Vagina (tissue), 2 donors: ENCODE data around the gene CDK15. TPM values are rescaled to one million over a fixed set of nuclear protein-coding genes. Genes with fewer than 3 reads are reported as not detected.

Experiments
- DNase-seq, 2 donors: peaks; one replicate each; pipeline ENCODE4 v3.0.0-alpha.2; 2017; ENCODE audit errors: extremely low spot score in 2 of 2
- H3K27ac ChIP-seq: fragments of 200-600 bp; sonication (generic); one replicate; pipeline ENCODE4 v1.5.1; 2019
- H3K27me3 ChIP-seq: fragments of 200-600 bp; sonication (generic); one replicate; pipeline ENCODE4 v1.5.1; 2019
- H3K36me3 ChIP-seq, 2 donors: fragments of 200-600 bp; sonication (generic); one replicate each; pipeline ENCODE4 v1.5.1; 2017 to 2019
- H3K4me1 ChIP-seq: fragments of 200-600 bp; sonication (generic); one replicate; pipeline ENCODE4 v1.5.1; 2019
- H3K4me3 ChIP-seq, 2 donors: fragments of 200-600 bp; sonication (generic); 1 replicate in 1 of 2; 2 replicates in 1 of 2; pipeline ENCODE4 v1.5.1; 2016 to 2019
- H3K9me3 ChIP-seq: fragments of 200-600 bp; sonication (generic); one replicate; pipeline ENCODE4 v1.5.1; 2019
- CTCF ChIP-seq, 3 experiments: fragments of 450-650 bp in 2 of 3; fragments of 200-600 bp in 1 of 3; sonication (generic) in 1 of 3; IDR thresholded peaks; one replicate each; pipeline ENCODE4 v1.5.1; 2017 to 2019; ENCODE audit warnings: antibody characterized with exemption in 3 of 3, mild to moderate bottlenecking in 2 of 3, moderate library complexity in 2 of 3
- POLR2A ChIP-seq, 2 donors: fragments of 450-650 bp; IDR thresholded peaks; one replicate each; pipeline ENCODE4 v1.6.1; 2017; ENCODE audit warnings: antibody characterized with exemption in 2 of 2, mild to moderate bottlenecking in 2 of 2, moderate library complexity in 2 of 2
- POLR2AphosphoS5 ChIP-seq, 2 donors: sonication (generic); formaldehyde crosslinking; IDR thresholded peaks; one replicate each; pipeline ENCODE4 v1.9.0; 2017; ENCODE audit warnings: antibody characterized with exemption in 2 of 2, mild to moderate bottlenecking in 2 of 2, low read depth in 1 of 2; ENCODE audit not compliant: insufficient read depth in 1 of 2
- intact Hi-C: fragments of 100-400 bp; cut with DNase I; formaldehyde crosslinking; loops from one replicate; pipeline ENCODE4 v1.15.1; 2023
- total RNA-seq: library from RNA; depleted of rRNA; stranded (reverse); fragments of >200 nt; gene quantifications from one replicate; pipeline ENCODE4 v1.2.3, GENCODE V29; 2016

CDK15 gene
- total RNA-seq, 1 donor from 2014 or later: not detected

DNA sequence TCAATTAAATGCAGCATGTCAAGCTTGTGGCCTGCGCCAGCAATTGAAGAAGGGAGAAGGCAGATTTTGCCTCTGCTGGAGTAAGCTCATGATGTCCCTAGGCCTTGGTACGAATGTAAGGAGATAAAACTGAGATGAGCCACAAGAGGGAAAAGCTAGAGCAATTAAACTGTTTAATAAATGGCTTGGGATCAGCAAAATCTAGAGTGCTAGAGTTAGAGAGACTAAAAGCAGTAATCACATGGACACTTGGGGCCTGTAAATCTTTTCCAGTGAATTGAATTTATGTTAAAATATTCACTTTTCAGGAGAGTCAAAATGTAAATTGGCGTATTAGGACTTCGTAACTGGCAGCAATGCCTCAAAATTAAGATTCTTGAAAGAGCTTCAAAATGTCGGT, 86.2 kb downstream of the CDK15 start:
- Histone ChIP-seq H3K4me1 (peaks cover 6% of the 10 kb centered on the region), H3K4me3 (no peak overlapping the region), H3K27ac (no peak overlapping the region), H3K27me3 (no peaks in the 10 kb centered on the region), H3K9me3 (no peaks in the 10 kb centered on the region), H3K36me3 (no peaks in the 10 kb centered on the region)
- no peak for TF ChIP-seq POLR2A (IDR thresholded peaks at IDR 0.05)
- TF ChIP-seq POLR2AphosphoS5 (IDR thresholded peaks at IDR 0.05; ENCODE audit: insufficient read depth in 1 of 2, low read depth in 1 of 2): no peak
- no peak for TF ChIP-seq CTCF (IDR thresholded peaks at IDR 0.05)
- no peak for DNase-seq
- intact Hi-C loops: no loop called here

DNA sequence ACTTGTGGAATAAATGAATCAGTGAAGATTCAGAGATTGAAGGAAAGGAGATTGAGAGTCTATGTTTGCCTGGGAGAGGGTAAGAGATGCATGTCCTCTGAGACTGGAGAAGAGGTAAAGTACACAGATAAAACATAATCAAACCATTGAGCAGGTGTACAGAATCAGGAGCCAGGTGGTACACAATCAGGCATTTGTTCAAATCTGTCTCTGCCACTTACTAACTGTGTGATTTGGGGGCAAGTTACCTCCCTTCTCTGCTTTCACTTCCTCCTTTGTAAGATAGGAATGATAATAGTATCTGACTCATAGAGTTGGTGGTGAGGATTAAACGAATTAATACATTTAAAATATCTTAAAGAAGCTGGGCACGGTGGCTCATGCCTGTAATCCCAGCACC, 94.0 kb downstream of the CDK15 start:
- Histone ChIP-seq H3K27ac (no peak overlapping the region), H3K27me3 (no peaks in the 10 kb centered on the region), H3K4me3 (no peak overlapping the region), H3K9me3 (no peaks in the 10 kb centered on the region), H3K36me3 (no peaks in the 10 kb centered on the region), H3K4me1 (no peaks in the 10 kb centered on the region)
- TF ChIP-seq CTCF (IDR thresholded peaks at IDR 0.05) (no peak), POLR2A (IDR thresholded peaks at IDR 0.05) (no peak), POLR2AphosphoS5 (IDR thresholded peaks at IDR 0.05; ENCODE audit: insufficient read depth in 1 of 2, low read depth in 1 of 2) (no peak)
- DNase-seq: no peak
- intact Hi-C loops: no loop called here

DNA sequence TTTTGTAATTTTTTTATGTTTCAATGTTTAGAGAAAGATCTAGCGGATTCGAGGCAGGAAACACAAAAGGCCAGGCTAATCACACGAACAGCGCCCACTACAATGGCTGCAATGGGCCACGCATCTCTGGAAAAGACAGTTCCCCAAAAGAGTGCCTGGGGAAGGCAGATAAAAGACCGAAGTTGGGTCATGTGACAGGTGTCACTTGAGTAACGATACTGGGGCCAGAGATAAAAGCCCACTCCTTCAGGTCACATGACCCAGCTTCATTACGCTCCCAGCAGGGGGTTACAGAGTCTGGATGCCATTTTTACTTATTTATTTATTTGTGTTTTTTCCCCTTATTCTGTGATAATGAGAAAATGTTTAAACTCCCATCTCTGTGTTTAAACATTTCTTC, 95.4 kb downstream of the CDK15 start:
- Histone ChIP-seq H3K36me3 (no peaks in the 10 kb centered on the region), H3K4me3 (no peak overlapping the region), H3K9me3 (no peaks in the 10 kb centered on the region), H3K27ac (no peak overlapping the region), H3K4me1 (no peaks in the 10 kb centered on the region), H3K27me3 (no peaks in the 10 kb centered on the region)
- intact Hi-C loops: no loop called here
- DNase-seq: no peak
- TF ChIP-seq POLR2AphosphoS5 (IDR thresholded peaks at IDR 0.05; ENCODE audit: insufficient read depth in 1 of 2, low read depth in 1 of 2): no peak
- no peak for TF ChIP-seq POLR2A (IDR thresholded peaks at IDR 0.05)
- TF ChIP-seq CTCF (IDR thresholded peaks at IDR 0.05): no peak

GRCh38 chr2:201904538-201905420, 98.4 kb downstream of the CDK15 start:
- Histone ChIP-seq H3K27me3 (no peaks in the 10 kb centered on the region), H3K9me3 (no peaks in the 10 kb centered on the region), H3K36me3 (no peaks in the 10 kb centered on the region), H3K4me1 (no peaks in the 10 kb centered on the region), H3K4me3 (no peak overlapping the region), H3K27ac (no peak overlapping the region)
- TF ChIP-seq POLR2AphosphoS5 (IDR thresholded peaks at IDR 0.05; ENCODE audit: insufficient read depth in 1 of 2, low read depth in 1 of 2): no peak
- no peak for TF ChIP-seq CTCF (IDR thresholded peaks at IDR 0.05)
- no peak for TF ChIP-seq POLR2A (IDR thresholded peaks at IDR 0.05)
- no peak for DNase-seq
- intact Hi-C loops: no loop called here
